Activated CD8-positive, alpha-beta memory T cell treated with anti-CD3 and anti-CD28 coated beads, Interleukin-2, amount 50 U/mL, for 4 hours (primary cell): ENCODE data around the gene ZNF423.
"Not testable (repeated sequence)": the region's sequence is repeated elsewhere in the genome, so short reads cannot be mapped to it uniquely, and the experiment has no call there.

Experiments
- DNase-seq: peaks from one replicate; pipeline ENCODE4 v3.0.0-alpha.2; 2020

Gene ZNF423

DNA sequence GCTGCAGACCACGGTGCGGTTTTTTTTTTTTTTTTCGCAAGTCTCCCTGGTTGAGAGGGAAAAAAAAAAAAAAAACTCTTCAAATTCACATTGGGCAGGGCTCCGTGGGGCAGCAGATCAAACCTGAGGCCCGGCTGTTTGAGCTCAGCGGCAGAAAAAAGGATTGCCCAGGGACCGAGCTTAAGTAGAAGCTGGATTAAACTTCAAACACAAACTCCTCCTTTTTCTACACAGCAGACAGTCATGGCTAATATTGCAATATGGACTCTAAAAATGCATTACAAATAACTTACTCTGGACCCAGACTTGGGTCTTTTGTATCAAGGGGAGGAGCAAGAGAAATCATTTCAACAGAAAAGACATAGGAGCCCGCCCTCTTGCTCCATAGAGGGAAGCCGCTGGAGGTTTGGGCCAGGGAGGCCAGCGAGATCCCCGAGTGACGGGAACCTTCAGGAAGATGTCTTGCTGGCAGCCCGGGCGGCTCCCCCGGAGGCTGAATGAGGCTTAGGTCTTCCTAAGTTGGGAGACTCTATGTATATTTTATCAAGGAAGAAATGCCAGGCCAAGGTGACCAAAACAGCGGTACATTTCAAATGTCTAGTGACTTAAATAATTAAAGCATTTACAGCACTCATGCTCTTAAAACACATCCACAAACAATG is 167.7 kb downstream of the ZNF423 start:
- no peak for DNase-seq

DNA sequence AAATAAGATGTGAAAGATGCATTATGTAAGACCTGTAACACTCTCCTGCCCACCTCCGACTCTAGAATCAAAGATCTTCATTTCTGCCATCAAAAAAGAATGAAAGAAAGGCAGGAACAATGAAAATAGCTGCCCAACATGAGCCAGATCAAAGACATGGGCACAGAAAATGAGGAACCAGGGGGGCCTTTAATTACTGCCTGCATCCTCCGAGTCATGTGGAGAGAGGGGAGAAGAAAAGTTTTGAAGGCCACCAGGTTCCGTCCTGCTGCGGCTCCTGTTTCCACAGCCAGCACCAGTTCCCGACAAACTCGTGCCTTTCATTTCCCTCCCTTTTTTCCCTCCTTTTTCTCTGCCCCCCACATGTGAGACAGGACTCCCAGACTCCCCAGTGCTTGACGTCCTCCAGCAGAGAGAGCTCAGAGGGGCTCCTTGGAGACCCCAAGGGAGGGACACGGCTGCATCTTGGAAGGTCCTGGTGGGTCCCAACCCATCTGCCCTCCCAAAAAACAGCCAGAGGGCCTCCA is 168.4 kb downstream of the ZNF423 start:
- no peak for DNase-seq

GRCh38 chr16:49684696-49685095 is 171.2 kb downstream of the ZNF423 start:
- DNase-seq: no peak

- no peak for DNase-seq
Observed at GRCh38 chr16:49682577-49683165, 173.2 kb downstream of the ZNF423 start.

DNA sequence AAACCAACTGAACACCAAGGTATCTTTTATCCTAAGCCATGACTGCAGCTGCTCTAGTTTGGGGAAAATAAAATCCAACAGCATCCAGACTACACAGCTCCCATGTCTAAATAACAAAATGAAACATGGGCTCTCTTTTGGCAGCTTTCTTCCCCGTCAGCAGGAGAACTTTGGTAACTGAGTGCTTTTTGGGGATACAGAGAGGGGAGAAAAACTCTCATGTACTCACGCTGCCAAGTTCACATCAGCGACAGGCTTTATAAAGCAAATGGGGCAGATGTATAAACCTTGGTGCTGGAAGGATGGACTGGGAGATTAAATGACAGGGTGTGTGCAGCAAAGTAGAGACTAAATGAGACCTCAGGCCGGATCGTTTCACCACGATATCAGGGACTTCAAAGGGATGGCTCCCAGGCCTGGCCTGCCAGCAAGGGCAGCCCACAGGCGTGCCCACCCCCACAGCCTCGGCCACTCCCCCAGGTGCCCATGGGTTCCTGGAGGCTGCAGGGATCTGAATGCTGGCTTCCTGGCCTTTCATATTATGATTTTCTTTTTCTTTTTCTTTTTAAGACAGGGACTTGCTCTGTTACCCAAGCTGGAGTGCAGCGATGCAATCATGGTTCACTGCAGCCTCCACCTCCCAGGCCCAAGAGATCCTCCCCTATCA is 174.6 kb downstream of the ZNF423 start:
- DNase-seq: no peak

GRCh38 chr16:49679095-49679494 is 176.8 kb downstream of the ZNF423 start:
- DNase-seq: no peak

DNA sequence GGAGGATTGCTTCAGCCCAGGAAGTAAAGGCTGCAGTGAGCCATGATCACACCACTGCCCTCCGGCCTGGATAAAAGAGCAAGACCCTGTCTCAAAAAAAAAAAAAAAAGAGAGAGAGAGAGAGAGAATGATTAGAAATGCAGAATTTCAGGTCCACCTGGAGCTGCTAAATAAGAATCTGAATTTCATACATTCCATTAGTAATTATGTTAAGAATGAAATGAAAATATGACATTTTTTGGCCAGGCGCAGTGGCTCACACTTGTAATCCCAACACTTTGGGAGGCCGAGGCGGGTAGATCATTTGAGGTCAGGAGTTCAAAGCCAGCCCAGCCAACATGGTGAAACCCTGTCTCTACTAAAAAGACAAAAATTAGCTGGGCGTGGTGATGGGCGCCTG is 178.3 kb downstream of the ZNF423 start:
- not testable (repeated sequence) for DNase-seq

- no peak for DNase-seq
Observed at GRCh38 chr16:49675413-49675812, 180.5 kb downstream of the ZNF423 start.

DNA sequence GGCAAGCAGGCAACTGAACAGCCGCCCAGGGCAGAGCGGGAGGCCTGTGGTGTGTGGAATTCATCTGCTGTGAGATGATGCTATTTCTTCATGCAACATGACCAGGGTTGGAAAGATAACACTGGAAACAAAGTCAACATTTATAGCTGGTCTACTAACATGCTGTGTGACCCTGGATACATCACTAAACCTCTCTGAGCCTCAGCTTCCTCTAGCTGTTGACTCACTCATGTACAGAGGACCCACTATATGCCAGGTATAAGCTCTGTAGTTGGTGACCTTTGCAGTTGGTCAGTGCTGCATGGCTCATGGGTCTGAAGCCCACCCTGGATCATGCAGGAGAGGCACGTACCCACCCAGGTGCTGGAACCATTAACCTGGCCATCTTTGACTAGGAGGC is 180.9 kb downstream of the ZNF423 start:
- no peak for DNase-seq

- DNase-seq: no peak
Observed at GRCh38 chr16:49674351-49674851, 181.5 kb downstream of the ZNF423 start.

DNA sequence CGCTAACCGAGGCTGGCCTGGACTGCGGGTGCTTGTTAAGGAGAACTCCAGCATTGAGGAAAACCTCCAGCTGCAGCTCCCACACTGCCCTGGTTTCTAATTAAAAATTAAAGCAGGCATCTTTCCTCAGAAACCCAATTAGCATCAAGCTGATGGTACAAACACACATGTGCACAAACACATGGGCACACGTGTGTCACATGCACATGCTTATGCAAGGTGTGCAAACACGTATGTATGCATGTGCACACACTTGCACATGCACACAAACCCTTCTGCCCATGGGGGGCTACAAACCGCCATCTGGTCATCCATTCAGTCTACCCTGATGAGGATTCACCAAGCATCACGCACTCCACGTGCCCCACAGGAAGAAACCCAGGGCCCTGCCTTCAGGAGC is 182.5 kb downstream of the ZNF423 start:
- DNase-seq: no peak

DNA sequence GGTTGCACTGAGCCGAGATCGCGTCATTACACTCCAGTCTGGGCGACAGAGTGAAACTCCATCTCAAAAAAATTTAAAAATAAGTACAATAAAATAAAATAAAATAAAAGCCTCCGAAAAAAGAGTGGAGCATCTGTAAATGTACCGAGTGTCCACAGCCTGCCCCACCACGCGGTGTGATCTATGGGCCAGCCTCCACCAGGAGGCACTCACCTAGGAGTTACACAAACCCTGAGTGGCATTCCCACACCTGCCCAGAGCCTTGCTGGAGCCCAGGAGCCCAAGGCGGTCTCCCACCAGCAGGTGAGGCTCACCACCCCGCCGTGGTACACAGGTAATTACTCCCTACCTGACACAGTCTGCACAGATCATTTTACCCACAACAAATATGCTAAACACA is 183.2 kb downstream of the ZNF423 start:
- DNase-seq: no peak

DNA sequence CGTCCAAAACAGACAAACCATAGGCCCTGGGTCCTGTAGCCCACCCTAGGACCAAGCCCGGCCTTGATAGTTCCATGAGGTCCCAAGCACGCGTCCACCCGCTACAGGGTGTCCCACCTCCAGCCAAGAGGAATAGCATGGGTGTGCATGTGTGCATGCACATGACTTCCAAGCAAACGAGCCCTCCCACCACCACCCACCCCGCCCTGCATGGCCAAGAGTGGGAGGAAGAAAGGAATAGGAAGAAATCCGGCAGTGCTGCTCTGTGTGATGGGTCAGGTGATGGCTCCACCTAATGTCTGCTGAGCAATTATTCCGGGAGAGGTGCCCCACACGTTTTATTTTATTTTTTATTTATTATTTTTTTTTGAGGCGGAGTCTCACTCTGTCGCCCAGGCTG is 184.6 kb downstream of the ZNF423 start:
- DNase-seq: no peak

- no peak for DNase-seq
Observed at GRCh38 chr16:49670627-49671026, 185.3 kb downstream of the ZNF423 start.

DNA sequence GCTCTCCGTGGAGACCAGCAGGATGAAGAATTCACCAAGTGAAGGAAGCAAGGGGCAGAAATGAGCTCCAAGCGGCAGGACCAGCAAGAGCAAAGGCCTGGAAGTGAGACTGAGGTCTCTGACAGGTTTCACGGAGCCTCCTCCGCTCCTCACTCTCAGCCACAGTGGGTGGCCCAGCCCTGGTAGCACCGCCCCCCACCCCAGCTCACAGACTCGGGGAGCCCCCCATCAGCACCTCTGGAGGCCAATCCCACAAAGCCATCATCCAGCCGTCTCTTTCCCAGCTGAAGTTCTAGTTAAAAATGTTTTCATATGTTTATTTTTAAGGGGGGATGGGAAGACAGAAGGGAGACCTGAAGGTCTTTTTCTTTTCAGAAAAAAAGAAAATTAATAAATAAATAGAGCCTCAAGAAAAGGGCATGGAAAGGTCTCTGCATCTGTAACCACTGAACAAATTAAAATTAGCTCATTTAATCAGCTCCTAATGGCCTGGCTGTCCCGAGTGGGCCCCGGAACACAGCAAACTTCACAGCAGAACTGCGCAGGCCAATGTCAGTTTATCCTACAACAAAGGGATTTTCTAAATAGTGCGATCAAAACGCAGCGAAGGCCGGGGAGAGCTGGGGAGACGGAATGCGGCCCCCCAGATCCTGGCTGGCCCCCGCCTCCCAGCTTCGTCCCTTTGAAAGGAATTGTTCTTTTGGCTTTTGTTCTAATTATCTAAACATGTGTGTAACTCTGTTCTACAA is 190.3 kb downstream of the ZNF423 start:
- DNase-seq: no peak

GRCh38 chr16:49664221-49665215 is 191.4 kb downstream of the ZNF423 start:
- DNase-seq: no peak

DNA sequence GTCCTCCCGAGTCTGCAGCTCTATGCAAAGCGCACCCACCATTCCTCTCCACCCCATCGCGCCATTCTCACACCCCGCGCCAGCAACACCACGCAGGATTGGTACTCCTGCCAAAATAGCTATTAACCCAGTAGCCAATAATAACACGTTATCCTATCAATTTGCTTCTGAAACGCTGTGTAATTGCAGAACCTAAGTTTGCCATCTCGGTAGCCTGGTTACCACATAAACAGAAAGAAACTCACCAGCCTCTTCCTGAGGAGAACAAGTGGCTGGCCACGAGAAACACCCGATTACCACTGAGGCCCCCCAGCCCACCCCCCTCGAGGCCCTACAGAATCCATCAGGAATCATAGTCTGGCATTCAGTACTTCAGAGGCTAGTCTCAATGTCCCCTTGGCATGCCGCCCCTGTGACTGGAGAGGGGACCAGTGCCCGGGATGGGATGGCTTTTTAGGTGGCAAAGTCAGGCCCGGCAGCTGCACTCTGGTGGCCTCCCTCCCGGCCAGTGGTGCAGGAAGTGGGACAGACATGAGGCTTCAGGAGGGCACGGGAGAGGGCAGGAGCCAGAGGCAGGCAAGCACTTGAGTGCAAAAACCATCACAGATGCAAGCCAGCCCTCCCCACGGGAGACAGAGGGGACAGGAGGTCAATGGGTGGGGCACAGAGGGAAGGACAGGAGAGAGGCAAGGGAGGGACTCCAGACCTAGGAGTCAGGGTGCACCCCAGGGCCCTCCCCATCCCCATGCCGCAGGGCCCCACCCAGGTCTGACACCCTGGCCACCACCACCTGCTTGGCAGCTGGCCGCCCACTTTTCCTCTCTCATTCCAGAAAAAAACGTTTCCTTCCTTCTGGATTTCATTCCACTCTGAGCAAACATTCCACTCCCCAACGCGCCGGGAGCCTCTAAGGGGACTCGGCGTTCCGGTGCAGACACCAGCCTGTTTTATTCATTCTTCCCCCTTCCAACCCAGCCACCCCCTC is 192.5 kb downstream of the ZNF423 start:
- no peak for DNase-seq

GRCh38 chr16:49662569-49662968 is 193.3 kb downstream of the ZNF423 start:
- DNase-seq: no peak

DNA sequence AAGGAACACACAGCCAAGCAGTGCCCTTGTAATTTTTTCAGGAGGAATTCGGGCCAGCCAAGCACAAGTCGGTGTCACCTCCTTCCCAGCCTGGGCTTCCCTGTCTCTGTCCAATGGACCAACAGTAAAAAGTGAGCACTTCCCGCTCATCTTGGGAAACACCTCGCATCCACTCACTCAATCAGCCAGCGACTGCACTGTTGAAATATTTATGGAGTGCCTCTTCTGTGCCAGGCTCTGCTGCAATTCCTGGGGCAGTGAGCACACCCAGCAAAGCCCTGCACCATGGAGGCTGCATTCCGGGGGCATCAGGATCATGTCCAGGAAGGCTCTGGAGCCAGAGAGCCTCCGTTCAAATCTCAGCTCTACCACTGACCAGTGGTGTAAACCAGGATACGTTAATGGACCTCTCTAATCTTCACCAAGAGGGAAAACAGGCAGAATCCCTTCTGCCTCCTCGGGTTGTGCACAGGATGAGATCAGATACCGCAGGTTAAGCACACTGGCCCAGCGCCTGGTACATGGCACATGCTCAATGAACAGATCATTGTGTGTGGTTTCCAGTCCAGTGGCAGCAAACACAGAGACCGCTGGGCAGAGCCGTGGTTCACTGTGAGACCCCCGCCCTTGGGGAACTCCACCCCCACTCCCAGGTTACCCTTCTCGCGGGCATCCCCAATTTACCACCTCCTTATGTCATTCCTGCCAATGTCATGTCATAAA is 194.3 kb downstream of the ZNF423 start:
- no peak for DNase-seq

- no peak for DNase-seq
Observed at GRCh38 chr16:49660626-49661025, 195.3 kb downstream of the ZNF423 start.
